ENCODE data around the gene NXNL1.
"Not testable (repeated sequence)": the region's sequence is repeated elsewhere in the genome, so short reads cannot be mapped to it uniquely, and the experiment has no call there.

The NXNL1 gene

GRCh38 chr19:17481986-17482385 lies 21.3 kb upstream of the NXNL1 start:
- Mint-ChIP-seq H3K27me3 (no peaks in the 10 kb centered on the region), H3K36me3 (ENCODE audit: insufficient read depth) (peaks cover 3% of the 10 kb centered on the region), H3K4me1 (no peaks in the 10 kb centered on the region), H3K4me3 (no peak overlapping the region), H3K9me3 (no peaks in the 10 kb centered on the region), H3K27ac (ENCODE audit: low read depth) (no peak overlapping the region)
- no peak for ATAC-seq (replicated peaks; ENCODE audit: extremely low read depth, poor library complexity, severe bottlenecking)
- DNase-seq (ENCODE audit: low spot score in 2 of 2), result no peak

DNA sequence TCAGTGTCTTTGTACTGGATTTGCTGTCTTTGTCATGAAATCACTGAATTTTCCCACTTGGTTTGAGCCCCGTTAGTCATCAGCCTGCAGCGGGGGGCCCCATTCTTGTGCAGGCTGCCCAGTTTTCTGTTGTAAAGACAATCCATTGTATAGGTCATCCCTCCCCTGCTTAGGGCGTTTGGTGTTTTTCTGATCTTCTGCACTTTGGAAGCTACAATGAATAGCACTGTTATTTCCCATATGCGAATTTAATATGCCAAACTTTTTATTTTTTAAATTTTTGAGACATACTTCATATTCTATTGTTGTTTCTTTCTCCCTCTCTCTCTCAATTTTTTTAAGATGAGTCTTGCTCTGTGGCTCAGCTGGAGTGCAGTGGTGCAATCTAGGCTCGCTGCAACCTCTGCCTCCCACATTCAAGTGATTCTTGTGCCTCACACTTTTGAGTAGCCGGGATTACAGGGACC lies 18.6 kb upstream of the NXNL1 start:
- H3K36me3 Mint-ChIP-seq (ENCODE audit: insufficient read depth), result peaks cover 2% of the 10 kb centered on the region
- ATAC-seq (replicated peaks; ENCODE audit: extremely low read depth, poor library complexity, severe bottlenecking), result no peak
- H3K4me1 Mint-ChIP-seq, result no peaks in the 10 kb centered on the region
- DNase-seq (ENCODE audit: low spot score in 2 of 2), result no peak
- H3K4me3 Mint-ChIP-seq, result no peak overlapping the region
- no peaks in the 10 kb centered on the region for H3K27me3 Mint-ChIP-seq
- H3K9me3 Mint-ChIP-seq, result no peaks in the 10 kb centered on the region
- H3K27ac Mint-ChIP-seq (ENCODE audit: low read depth), result no peak overlapping the region

- H3K4me1 Mint-ChIP-seq, result peaks cover 14% of the 10 kb centered on the region
- ATAC-seq (replicated peaks; ENCODE audit: extremely low read depth, poor library complexity, severe bottlenecking), result no peak
- H3K27me3 Mint-ChIP-seq, result no peaks in the 10 kb centered on the region
- no peak overlapping the region for H3K4me3 Mint-ChIP-seq
- no peaks in the 10 kb centered on the region for H3K9me3 Mint-ChIP-seq
- peaks cover 4% of the 10 kb centered on the region for H3K36me3 Mint-ChIP-seq (ENCODE audit: insufficient read depth)
- H3K27ac Mint-ChIP-seq (ENCODE audit: low read depth), result no peak overlapping the region
- DNase-seq (ENCODE audit: low spot score in 2 of 2), result no peak
These were observed 14.9 kb upstream of the NXNL1 start for GRCh38 chr19:17475541-17476115.

DNA sequence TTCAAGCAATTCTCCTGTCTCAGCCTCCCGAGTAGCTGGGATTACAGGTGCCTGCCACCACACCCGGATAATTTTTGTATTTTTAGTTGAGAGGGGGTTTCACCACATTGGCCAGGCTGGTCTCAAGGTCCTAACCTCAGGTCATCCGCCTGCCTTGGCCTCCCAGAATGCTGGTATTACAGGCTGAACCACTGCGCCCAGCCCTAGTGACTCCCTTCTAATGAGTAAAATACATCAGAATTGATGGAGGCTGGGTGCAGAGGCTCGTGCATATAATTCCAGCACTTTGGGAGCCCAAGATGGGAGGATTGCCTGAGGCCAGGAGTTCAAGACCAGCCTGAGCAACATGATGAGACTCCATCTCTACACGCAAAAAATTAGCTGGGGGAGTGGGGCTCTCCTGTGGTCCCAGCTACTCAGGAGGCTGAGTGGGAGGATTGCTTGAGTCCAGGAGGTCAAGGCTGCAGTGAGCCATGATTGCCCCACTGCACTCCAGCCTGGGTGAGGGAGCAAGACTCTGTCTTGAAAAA lies 14.3 kb upstream of the NXNL1 start:
- H3K27ac Mint-ChIP-seq (ENCODE audit: low read depth), result not testable (repeated sequence)

GRCh38 chr19:17473041-17473440 lies 12.3 kb upstream of the NXNL1 start:
- Mint-ChIP-seq H3K9me3 (no peaks in the 10 kb centered on the region), H3K27ac (ENCODE audit: low read depth) (no peak overlapping the region), H3K4me3 (no peak overlapping the region), H3K4me1 (peaks cover 31% of the 10 kb centered on the region), H3K36me3 (ENCODE audit: insufficient read depth) (peaks cover 11% of the 10 kb centered on the region), H3K27me3 (no peaks in the 10 kb centered on the region)
- ATAC-seq (replicated peaks; ENCODE audit: extremely low read depth, poor library complexity, severe bottlenecking), result no peak
- DNase-seq (ENCODE audit: low spot score in 2 of 2), result no peak

More for the DNA sequence above, 14.3 kb upstream of the NXNL1 start:
- ATAC-seq (replicated peaks; ENCODE audit: extremely low read depth, poor library complexity, severe bottlenecking); H3K9me3 Mint-ChIP-seq; H3K36me3 Mint-ChIP-seq (ENCODE audit: insufficient read depth); DNase-seq (ENCODE audit: low spot score in 2 of 2); H3K27me3 Mint-ChIP-seq; H3K4me3 Mint-ChIP-seq: not testable (repeated sequence)
- H3K4me1 Mint-ChIP-seq, result peaks cover 15% of the 10 kb centered on the region

GRCh38 chr19:17471410-17472125 lies 10.8 kb upstream of the NXNL1 start:
- DNase-seq (ENCODE audit: low spot score in 2 of 2), result no peak
- H3K27ac Mint-ChIP-seq (ENCODE audit: low read depth), result no peak overlapping the region
- H3K36me3 Mint-ChIP-seq (ENCODE audit: insufficient read depth), result peaks cover 11% of the 10 kb centered on the region
- H3K9me3 Mint-ChIP-seq, result no peaks in the 10 kb centered on the region
- ATAC-seq (replicated peaks; ENCODE audit: extremely low read depth, poor library complexity, severe bottlenecking), result no peak
- peak overlapping the region; percentile 91 for H3K4me3 Mint-ChIP-seq
- no peaks in the 10 kb centered on the region for H3K27me3 Mint-ChIP-seq
- peaks cover 31% of the 10 kb centered on the region for H3K4me1 Mint-ChIP-seq

DNA sequence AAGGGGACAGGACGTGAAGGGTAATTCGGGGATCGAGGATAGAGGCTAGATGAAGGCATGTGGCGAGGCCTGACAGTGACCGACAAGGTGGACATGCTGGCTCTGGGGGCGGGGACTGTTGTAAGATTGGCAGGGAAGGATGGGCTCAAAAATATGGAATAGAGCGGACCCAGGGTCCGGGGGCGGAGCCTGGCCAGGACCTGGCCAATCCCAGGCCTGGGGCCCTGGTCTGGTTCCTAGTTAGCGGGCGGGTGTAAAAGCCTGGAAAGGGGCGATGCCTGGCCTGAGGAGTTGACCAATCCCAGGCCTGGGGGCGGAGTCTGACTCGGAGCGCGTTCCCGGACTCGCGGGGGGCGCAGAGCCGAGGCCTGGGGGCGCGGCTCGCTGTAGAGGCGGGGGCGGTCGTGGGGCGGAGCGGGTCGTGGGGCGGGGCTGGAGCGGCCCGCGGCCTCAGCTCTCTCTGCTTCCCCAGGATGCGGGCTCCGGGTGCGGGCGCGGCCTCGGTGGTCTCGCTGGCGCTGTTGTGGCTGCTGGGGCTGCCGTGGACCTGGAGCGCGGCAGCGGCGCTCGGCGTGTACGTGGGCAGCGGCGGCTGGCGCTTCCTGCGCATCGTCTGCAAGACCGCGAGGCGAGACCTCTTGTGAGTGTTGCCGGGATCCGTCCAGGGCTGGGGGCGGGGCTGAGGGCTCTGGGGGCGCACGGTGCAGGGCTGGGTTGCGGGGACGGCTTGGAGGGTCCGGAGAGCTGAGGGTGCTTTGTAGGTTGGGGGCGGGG lies 9.5 kb upstream of the NXNL1 start, which contains the start of gene SLC27A1:
SLC27A1 (plus strand) TSS at position 457 of the 774 bp plus-strand sequence; CDS start at position 474, 17 bp downstream.
- DNase-seq (ENCODE audit: low spot score in 2 of 2) (peak; percentile 81 to 82), ATAC-seq (replicated peaks; ENCODE audit: extremely low read depth, poor library complexity, severe bottlenecking) (peak; percentile 65)
- Mint-ChIP-seq H3K27me3 (no peaks in the 10 kb centered on the region), H3K4me1 (peaks cover 39% of the 10 kb centered on the region), H3K27ac (ENCODE audit: low read depth) (peak within 1 kb of the TSS; percentile 86), H3K36me3 (ENCODE audit: insufficient read depth) (peaks cover 11% of the 10 kb centered on the region), H3K4me3 (peak within 1 kb of the TSS; percentile 91), H3K9me3 (no peaks in the 10 kb centered on the region)

DNA sequence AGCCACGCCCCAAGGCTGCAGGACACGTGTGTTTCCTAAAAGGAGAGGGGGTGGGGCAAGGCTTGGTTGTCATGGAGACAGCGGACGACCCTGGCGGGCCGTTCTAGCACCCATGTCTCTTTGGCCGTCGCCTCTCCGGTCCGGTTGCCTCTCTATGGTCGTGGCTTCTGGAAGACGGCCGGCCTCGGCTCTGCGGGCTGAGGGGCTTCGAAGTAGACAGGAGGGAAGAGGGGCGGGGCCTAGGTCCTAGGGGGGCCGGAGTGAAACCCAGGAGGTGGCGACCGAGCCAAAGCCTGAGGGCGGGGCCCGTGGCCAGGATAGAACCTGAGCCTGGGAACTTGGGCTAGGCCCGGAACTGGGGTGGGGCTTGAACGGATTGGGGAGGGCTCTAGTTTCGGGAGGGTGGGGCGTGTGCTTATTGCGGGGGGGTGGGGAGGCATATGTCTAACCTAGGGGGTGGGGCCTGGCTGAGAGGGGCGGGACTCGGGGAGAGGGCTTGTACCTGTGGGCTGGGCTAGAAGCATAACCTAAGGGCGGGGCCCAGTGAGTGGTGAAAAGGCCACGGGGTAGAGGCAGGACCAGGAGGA lies 8.8 kb upstream of the NXNL1 start:
- ATAC-seq (replicated peaks; ENCODE audit: extremely low read depth, poor library complexity, severe bottlenecking), result peak; percentile 87
- Mint-ChIP-seq H3K27me3 (no peaks in the 10 kb centered on the region), H3K27ac (ENCODE audit: low read depth) (peak overlapping the region; percentile 86), H3K9me3 (no peaks in the 10 kb centered on the region), H3K4me1 (peaks cover 39% of the 10 kb centered on the region), H3K36me3 (ENCODE audit: insufficient read depth) (peaks cover 11% of the 10 kb centered on the region), H3K4me3 (peak overlapping the region; percentile 91)
- peak; percentile 72 to 79 for DNase-seq (ENCODE audit: low spot score in 2 of 2)

DNA sequence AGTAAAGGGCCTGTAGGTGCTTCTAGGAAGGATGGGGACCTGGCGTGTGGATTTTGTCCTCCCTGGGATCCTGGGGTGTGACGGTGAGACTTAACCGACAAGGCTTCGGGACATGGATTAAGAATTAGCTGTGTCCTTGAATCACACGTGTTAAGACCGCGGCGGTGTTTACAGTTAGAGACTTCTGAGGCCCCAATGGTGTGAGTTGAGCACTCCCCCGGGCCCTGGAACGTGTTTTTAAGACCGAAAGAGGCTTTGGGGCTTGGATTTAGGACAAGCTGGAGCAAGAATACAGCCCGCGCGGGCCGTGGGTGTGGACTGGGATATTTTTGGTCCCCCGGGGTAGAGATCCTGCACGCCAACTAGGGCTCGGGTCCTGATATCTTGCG lies 8.4 kb upstream of the NXNL1 start:
- H3K4me1 Mint-ChIP-seq, result peaks cover 39% of the 10 kb centered on the region
- no peaks in the 10 kb centered on the region for H3K9me3 Mint-ChIP-seq
- H3K27ac Mint-ChIP-seq (ENCODE audit: low read depth), result peak overlapping the region; percentile 86
- DNase-seq (ENCODE audit: low spot score in 2 of 2) (peak in 1 of 2 donors; percentile 25), ATAC-seq (replicated peaks; ENCODE audit: extremely low read depth, poor library complexity, severe bottlenecking) (no peak)
- H3K4me3 Mint-ChIP-seq, result peak overlapping the region; percentile 91
- H3K36me3 Mint-ChIP-seq (ENCODE audit: insufficient read depth), result peaks cover 11% of the 10 kb centered on the region
- H3K27me3 Mint-ChIP-seq, result no peaks in the 10 kb centered on the region

- H3K9me3 Mint-ChIP-seq, result no peaks in the 10 kb centered on the region
- peaks cover 11% of the 10 kb centered on the region for H3K36me3 Mint-ChIP-seq (ENCODE audit: insufficient read depth)
- ATAC-seq (replicated peaks; ENCODE audit: extremely low read depth, poor library complexity, severe bottlenecking), result no peak
- no peaks in the 10 kb centered on the region for H3K27me3 Mint-ChIP-seq
- no peak for DNase-seq (ENCODE audit: low spot score in 2 of 2)
- peaks cover 39% of the 10 kb centered on the region for H3K4me1 Mint-ChIP-seq
- peak overlapping the region; percentile 86 for H3K27ac Mint-ChIP-seq (ENCODE audit: low read depth)
- peak overlapping the region; percentile 91 for H3K4me3 Mint-ChIP-seq
These were observed 7.8 kb upstream of the NXNL1 start for GRCh38 chr19:17468302-17469091.

DNA sequence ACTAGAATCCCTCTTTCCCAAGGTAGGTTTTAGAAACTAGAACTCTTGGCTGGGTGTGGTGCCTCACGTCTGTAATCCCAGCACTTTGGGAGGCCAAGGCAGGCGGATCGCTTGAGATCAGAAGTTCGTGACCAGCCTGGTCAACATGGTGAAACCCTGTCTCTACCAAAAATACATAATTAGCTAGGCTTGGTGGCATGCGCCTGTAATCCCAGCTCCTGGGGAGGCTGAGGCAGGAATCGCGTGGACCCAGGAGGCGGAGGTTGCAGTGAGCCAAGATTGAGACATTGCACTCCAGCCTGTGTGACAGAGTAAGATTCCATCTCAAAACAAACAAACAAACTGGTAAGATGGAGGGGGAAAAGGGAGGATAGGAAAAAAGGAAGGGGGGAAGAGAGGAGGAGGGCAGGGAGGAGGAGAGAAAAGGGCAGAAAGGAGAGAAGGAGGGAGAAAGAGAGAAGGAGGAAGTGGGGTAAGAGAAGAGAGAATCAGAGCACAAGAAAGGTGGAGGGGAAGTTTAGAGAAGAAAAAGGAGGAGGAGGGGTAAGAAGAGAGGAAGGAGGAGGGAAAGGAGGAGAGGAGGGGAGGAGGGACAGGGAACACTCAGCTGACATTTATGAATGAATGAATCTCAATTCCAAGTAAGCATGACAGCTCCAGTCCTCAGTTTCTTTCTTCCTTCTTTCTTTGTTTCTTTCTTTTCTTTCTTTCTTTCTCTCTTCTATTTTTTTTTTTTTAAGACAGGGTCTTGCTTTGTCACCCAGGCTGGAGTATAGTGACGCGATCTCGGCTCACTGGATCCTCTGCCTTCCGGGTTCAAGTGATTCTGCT lies 7.0 kb upstream of the NXNL1 start:
- DNase-seq (ENCODE audit: low spot score in 2 of 2), result no peak
- peaks cover 8% of the 10 kb centered on the region for H3K36me3 Mint-ChIP-seq (ENCODE audit: insufficient read depth)
- H3K4me1 Mint-ChIP-seq, result peaks cover 39% of the 10 kb centered on the region
- ATAC-seq (replicated peaks; ENCODE audit: extremely low read depth, poor library complexity, severe bottlenecking), result no peak
- no peak overlapping the region for H3K4me3 Mint-ChIP-seq
- no peaks in the 10 kb centered on the region for H3K27me3 Mint-ChIP-seq
- no peak overlapping the region for H3K27ac Mint-ChIP-seq (ENCODE audit: low read depth)
- H3K9me3 Mint-ChIP-seq, result no peaks in the 10 kb centered on the region
